ENCODE data around the gene HOXC4.

DNA sequence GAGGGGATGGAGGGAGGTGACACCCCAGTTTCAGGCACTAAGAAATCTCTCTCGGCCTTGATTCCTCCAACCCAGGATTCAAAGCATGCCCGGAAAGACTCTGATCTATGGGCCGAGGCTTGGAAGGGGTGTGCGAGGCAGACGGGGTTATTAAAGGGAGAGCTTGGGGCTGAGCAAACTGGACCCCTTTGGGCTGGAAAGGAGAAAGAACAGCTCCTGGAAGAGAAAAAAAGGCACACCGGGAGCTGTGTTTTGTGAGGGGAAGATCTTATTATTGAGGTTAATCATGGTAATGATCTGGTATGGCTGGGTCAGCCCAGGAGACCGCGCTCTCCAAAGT, 5.7 kb upstream of the HOXC4 start:
- TF ChIP-seq, protein P1, sequence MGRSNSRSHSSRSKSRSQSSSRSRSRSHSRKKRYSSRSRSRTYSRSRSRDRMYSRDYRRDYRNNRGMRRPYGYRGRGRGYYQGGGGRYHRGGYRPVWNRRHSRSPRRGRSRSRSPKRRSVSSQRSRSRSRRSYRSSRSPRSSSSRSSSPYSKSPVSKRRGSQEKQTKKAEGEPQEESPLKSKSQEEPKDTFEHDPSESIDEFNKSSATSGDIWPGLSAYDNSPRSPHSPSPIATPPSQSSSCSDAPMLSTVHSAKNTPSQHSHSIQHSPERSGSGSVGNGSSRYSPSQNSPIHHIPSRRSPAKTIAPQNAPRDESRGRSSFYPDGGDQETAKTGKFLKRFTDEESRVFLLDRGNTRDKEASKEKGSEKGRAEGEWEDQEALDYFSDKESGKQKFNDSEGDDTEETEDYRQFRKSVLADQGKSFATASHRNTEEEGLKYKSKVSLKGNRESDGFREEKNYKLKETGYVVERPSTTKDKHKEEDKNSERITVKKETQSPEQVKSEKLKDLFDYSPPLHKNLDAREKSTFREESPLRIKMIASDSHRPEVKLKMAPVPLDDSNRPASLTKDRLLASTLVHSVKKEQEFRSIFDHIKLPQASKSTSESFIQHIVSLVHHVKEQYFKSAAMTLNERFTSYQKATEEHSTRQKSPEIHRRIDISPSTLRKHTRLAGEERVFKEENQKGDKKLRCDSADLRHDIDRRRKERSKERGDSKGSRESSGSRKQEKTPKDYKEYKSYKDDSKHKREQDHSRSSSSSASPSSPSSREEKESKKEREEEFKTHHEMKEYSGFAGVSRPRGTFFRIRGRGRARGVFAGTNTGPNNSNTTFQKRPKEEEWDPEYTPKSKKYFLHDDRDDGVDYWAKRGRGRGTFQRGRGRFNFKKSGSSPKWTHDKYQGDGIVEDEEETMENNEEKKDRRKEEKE (IDR thresholded peaks at IDR 0.05) = no peak
- TF ChIP-seq POLR2A (IDR thresholded peaks at IDR 0.05; ENCODE audit: low read depth, low read length) (no peak), NR2C1 (IDR thresholded peaks at IDR 0.05) (no peak), NFXL1 (IDR thresholded peaks at IDR 0.05; ENCODE audit: borderline replicate concordance) (no peak), SIN3A (IDR thresholded peaks at IDR 0.05; ENCODE audit: low read depth, low read length) (no peak), CREM (IDR thresholded peaks at IDR 0.05; ENCODE audit: low read depth) (no peak), CBX3 (IDR thresholded peaks at IDR 0.05; ENCODE audit: borderline replicate concordance, low read depth) (no peak), MEF2A (IDR thresholded peaks at IDR 0.05; ENCODE audit: insufficient read depth, low read depth, low read length) (no peak), TBL1XR1 (IDR thresholded peaks at IDR 0.05; ENCODE audit: low read depth, low read length) (no peak)

Data from GM12878 (cell line).